GM12891 (cell line): ENCODE results near the gene RPL10A. TPM values are rescaled to one million over a fixed set of nuclear protein-coding genes. Genes with fewer than 3 reads are reported as not detected.

Source experiments
- DNase-seq: peaks from one replicate; pipeline ENCODE4 v3.0.0; 2011; ENCODE audit warnings: low spot score; ENCODE audit not compliant: insufficient read length
- FAIRE-seq: peaks from 2 replicates; lab custom pipeline; 2011; peaks lifted over from hg19 to GRCh38; lab: Jason Lieb, UNC
- PAX5 ChIP-seq: IDR thresholded peaks from 2 replicates; pipeline ENCODE4 v1.6.1; 2011; ENCODE audit warnings: low read length, moderate library complexity, mild to moderate bottlenecking; ENCODE audit not compliant: insufficient read depth, severe bottlenecking
- POLR2A ChIP-seq: IDR thresholded peaks from 2 replicates; pipeline ENCODE4 v1.6.1; 2011; ENCODE audit warnings: low read depth, low read length, control low read depth
- POLR2AphosphoS5 ChIP-seq: IDR thresholded peaks from 2 replicates; pipeline ENCODE4 v1.6.1; 2011; ENCODE audit warnings: low read depth, low read length, control low read depth
- POU2F2 ChIP-seq: IDR thresholded peaks from 2 replicates; pipeline ENCODE4 v1.6.1; 2011; ENCODE audit warnings: low read depth, mild to moderate bottlenecking, control low read depth, low read length, moderate library complexity
- SPI1 ChIP-seq: IDR thresholded peaks from 2 replicates; pipeline ENCODE4 v1.6.1; 2011; ENCODE audit warnings: low read depth, low read length, control low read depth
- TAF1 ChIP-seq: IDR thresholded peaks from 2 replicates; pipeline ENCODE4 v1.6.1; 2011; ENCODE audit warnings: low read depth, low read length, control low read depth
- polyA plus RNA-seq: library from polyadenylated mRNA; unstranded; fragments of >200 nt; gene quantifications from one replicate; pipeline ENCODE4 v1.2.1, GENCODE V29; 2012; ENCODE audit warnings: low read depth, missing spikeins, inconsistent platforms; ENCODE audit not compliant: missing spikeins

RPL10A gene
- polyA plus RNA-seq = 3,836 TPM

GRCh38 chr6:35468181-35468979 lies at the start of gene RPL10A:
RPL10A (plus strand) TSS chr6:35468401; CDS start chr6:35468435, 34 bp downstream.
- TF ChIP-seq PAX5 = peak; percentile 73
- peak; percentile 100 for TF ChIP-seq POLR2A
- peak; percentile 100 for TF ChIP-seq POLR2AphosphoS5
- peak; percentile 100 for TF ChIP-seq TAF1
- TF ChIP-seq POU2F2 = peak; percentile 95
- no peak for TF ChIP-seq SPI1
- peak; percentile 85 for FAIRE-seq
- peak; percentile 95 for DNase-seq

GRCh38 chr6:35419417-35419816 lies 48.8 kb upstream of the RPL10A start:
- FAIRE-seq = no peak
- no peak for TF ChIP-seq POU2F2
- TF ChIP-seq PAX5 = no peak
- no peak for TF ChIP-seq POLR2A
- TF ChIP-seq TAF1 = no peak
- TF ChIP-seq POLR2AphosphoS5 = no peak
- no peak for TF ChIP-seq SPI1

GRCh38 chr6:35419961-35420360 lies 48.2 kb upstream of the RPL10A start:
- DNase-seq = no peak
- FAIRE-seq = no peak
- TF ChIP-seq POLR2AphosphoS5 (no peak), POLR2A (no peak), POU2F2 (no peak), TAF1 (no peak), PAX5 (no peak), SPI1 (no peak)

More at GRCh38 chr6:35419417-35419816, 48.8 kb upstream of the RPL10A start:
- DNase-seq = no peak

GRCh38 chr6:35425284-35425683 lies 42.9 kb upstream of the RPL10A start:
- DNase-seq (no peak), FAIRE-seq (no peak)
- TF ChIP-seq TAF1 (no peak), POLR2AphosphoS5 (no peak), SPI1 (no peak), POLR2A (no peak), PAX5 (no peak), POU2F2 (no peak)

GRCh38 chr6:35426074-35426473 lies 42.1 kb upstream of the RPL10A start:
- TF ChIP-seq POU2F2 (no peak), SPI1 (peak; percentile 79)
- FAIRE-seq = no peak
- DNase-seq = no peak

- no peak for FAIRE-seq
- DNase-seq = no peak
- no peak for TF ChIP-seq SPI1
These were observed 40.8 kb upstream of the RPL10A start for GRCh38 chr6:35427435-35427834.

GRCh38 chr6:35427851-35428321 lies 40.3 kb upstream of the RPL10A start:
- TF ChIP-seq POLR2AphosphoS5 (no peak), TAF1 (no peak), POLR2A (no peak), PAX5 (no peak), POU2F2 (no peak)
- DNase-seq (no peak), FAIRE-seq (no peak)

- DNase-seq (no peak), FAIRE-seq (no peak)
- TF ChIP-seq SPI1 = no peak
- no peak for TF ChIP-seq POLR2A
- no peak for TF ChIP-seq POLR2AphosphoS5
- no peak for TF ChIP-seq PAX5
- no peak for TF ChIP-seq POU2F2
- no peak for TF ChIP-seq TAF1
These were observed 39.6 kb upstream of the RPL10A start for GRCh38 chr6:35428421-35429149.

- no peak for TF ChIP-seq TAF1
- no peak for TF ChIP-seq PAX5
- no peak for TF ChIP-seq POU2F2
- no peak for TF ChIP-seq SPI1
- no peak for TF ChIP-seq POLR2A
- DNase-seq (no peak), FAIRE-seq (no peak)
These were observed 38.7 kb upstream of the RPL10A start for GRCh38 chr6:35429463-35429862.
